ENCODE data around the gene LYZL4. TPM values are rescaled to one million over a fixed set of nuclear protein-coding genes. Genes with fewer than 3 reads are reported as not detected.

Gene LYZL4
- total RNA-seq, 1 donor from 2014 or later: not detected

DNA sequence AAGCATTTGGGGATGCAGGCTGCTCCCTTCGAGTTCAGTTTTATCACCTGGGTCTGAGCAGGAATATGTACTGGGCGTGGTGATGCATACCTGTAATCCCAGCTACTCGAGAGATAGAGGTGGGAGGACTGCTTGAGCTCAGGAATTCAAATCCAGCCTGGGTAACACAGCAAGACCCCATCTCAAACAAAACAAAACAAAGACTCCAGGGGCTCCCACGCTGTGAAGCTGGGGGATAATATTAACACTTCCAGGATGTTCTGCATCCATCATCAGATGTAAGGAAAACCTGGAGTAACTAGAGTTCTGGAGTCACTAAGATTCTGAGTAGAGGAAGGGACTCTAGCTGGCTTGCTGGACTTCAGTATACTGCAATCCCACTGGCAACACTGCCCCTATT, 40.6 kb downstream of the LYZL4 start:
- TF ChIP-seq, protein P1, sequence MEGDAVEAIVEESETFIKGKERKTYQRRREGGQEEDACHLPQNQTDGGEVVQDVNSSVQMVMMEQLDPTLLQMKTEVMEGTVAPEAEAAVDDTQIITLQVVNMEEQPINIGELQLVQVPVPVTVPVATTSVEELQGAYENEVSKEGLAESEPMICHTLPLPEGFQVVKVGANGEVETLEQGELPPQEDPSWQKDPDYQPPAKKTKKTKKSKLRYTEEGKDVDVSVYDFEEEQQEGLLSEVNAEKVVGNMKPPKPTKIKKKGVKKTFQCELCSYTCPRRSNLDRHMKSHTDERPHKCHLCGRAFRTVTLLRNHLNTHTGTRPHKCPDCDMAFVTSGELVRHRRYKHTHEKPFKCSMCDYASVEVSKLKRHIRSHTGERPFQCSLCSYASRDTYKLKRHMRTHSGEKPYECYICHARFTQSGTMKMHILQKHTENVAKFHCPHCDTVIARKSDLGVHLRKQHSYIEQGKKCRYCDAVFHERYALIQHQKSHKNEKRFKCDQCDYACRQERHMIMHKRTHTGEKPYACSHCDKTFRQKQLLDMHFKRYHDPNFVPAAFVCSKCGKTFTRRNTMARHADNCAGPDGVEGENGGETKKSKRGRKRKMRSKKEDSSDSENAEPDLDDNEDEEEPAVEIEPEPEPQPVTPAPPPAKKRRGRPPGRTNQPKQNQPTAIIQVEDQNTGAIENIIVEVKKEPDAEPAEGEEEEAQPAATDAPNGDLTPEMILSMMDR (IDR thresholded peaks at IDR 0.05): no peak
- Mint-ChIP-seq H3K4me3 (ENCODE audit: unreplicated experiment) (no peak overlapping the region), H3K27ac (ENCODE audit: unreplicated experiment) (no peak overlapping the region), H3K9me3 (ENCODE audit: low read depth) (peaks cover 13% of the 10 kb centered on the region), H3K4me1 (ENCODE audit: low read depth) (no peaks in the 10 kb centered on the region), H3K27me3 (ENCODE audit: low read depth) (peaks cover 42% of the 10 kb centered on the region), H3K36me3 (ENCODE audit: low read depth) (peaks cover 5% of the 10 kb centered on the region)
- DNase-seq (ENCODE audit: low spot score): no peak

DNA sequence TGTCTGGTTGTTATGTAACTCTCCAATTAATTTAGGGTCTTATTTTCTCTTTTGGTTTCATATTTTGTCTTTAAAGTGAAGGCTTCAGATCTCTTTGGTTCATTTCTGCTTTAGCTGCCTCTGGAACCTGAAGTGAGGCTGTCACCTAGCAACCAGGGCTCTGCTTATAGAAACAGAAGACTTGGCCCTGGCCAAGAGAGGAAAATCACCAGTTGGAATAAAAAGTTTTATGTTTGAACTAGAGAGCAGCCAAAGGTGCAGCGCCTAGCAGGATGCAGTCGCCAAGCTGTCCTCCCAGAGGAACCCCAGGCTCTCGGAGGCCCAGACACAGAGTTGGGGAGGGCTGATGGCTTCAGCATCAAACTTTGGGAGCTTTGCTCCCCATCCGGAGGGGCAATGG, 41.1 kb downstream of the LYZL4 start:
- Mint-ChIP-seq H3K4me3 (ENCODE audit: unreplicated experiment) (no peak overlapping the region), H3K9me3 (ENCODE audit: low read depth) (peaks cover 13% of the 10 kb centered on the region), H3K36me3 (ENCODE audit: low read depth) (peaks cover 5% of the 10 kb centered on the region), H3K27me3 (ENCODE audit: low read depth) (peaks cover 41% of the 10 kb centered on the region), H3K4me1 (ENCODE audit: low read depth) (no peaks in the 10 kb centered on the region), H3K27ac (ENCODE audit: unreplicated experiment) (peak overlapping the region; percentile 11)
- DNase-seq (ENCODE audit: low spot score): no peak
- TF ChIP-seq, protein P1 (IDR thresholded peaks at IDR 0.05): no peak

DNA sequence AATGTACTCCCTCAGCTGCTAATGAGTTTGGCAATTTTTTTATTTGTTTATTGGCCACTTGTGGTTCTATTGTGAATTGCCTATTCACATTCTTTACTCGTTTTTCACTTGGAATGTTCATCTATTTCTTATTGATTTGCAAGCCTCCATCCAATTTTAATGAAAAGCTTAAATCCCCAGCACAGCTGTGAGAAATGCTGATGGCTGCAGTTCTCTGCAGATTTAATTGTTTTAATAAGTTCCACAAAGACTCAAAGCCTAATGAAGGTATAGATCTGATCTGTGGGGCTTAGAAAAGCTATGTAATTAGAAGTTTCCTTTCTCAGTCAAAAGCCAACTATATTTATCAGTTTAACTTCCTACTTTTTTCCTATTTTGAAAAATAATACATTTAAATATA, 41.5 kb downstream of the LYZL4 start:
- Mint-ChIP-seq H3K4me1 (ENCODE audit: low read depth) (no peaks in the 10 kb centered on the region), H3K36me3 (ENCODE audit: low read depth) (peaks cover 5% of the 10 kb centered on the region), H3K4me3 (ENCODE audit: unreplicated experiment) (no peak overlapping the region), H3K27ac (ENCODE audit: unreplicated experiment) (no peak overlapping the region), H3K27me3 (ENCODE audit: low read depth) (peaks cover 40% of the 10 kb centered on the region), H3K9me3 (ENCODE audit: low read depth) (peaks cover 13% of the 10 kb centered on the region)
- DNase-seq (ENCODE audit: low spot score): no peak
- TF ChIP-seq, protein P1 (IDR thresholded peaks at IDR 0.05): no peak

DNA sequence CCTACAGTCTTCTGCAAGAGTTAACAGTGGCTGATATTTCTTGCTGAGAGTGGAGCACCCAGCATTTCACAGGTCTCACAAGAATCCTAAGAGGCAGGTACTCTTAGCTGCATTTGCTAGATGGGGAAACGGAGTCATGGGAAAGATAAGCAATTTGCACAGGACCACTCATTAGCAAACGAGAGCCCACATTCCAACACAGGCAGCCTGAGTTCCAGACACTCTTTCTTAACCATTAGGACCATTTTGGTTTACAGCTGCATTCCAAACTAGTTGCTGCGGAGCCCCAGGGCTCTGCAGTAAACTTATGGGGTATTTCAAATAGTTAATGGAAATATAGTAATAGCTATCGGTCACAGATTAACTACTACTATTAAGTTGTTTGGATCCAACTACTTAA, 42.5 kb downstream of the LYZL4 start:
- no peaks in the 10 kb centered on the region for H3K4me1 Mint-ChIP-seq (ENCODE audit: low read depth)
- H3K36me3 Mint-ChIP-seq (ENCODE audit: low read depth): peaks cover 5% of the 10 kb centered on the region
- no peak overlapping the region for H3K4me3 Mint-ChIP-seq (ENCODE audit: unreplicated experiment)
- DNase-seq (ENCODE audit: low spot score): no peak
- no peak overlapping the region for H3K27ac Mint-ChIP-seq (ENCODE audit: unreplicated experiment)
- H3K27me3 Mint-ChIP-seq (ENCODE audit: low read depth): peaks cover 37% of the 10 kb centered on the region
- TF ChIP-seq, protein P1 (IDR thresholded peaks at IDR 0.05): no peak
- H3K9me3 Mint-ChIP-seq (ENCODE audit: low read depth): peaks cover 13% of the 10 kb centered on the region

DNA sequence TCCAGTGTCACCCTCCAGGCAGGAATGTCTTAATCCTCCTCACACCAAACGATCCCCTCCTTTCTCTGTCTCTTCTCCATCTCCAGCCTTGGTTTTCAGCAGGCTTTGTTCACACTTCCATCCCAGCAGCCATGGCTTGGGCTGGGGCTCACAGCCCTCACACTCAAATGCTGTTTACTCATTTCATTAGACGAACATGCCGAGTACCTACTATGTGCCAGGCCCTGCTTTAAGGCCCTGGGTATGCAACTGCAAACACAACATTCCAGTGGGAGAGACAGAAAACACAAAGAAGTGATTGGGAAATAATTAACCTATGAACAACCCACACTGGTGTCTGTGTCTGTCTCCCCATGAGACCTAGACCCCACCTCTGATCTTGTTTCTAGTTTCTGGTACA, 43.9 kb downstream of the LYZL4 start:
- H3K36me3 Mint-ChIP-seq (ENCODE audit: low read depth): peaks cover 5% of the 10 kb centered on the region
- H3K9me3 Mint-ChIP-seq (ENCODE audit: low read depth): peaks cover 13% of the 10 kb centered on the region
- no peak overlapping the region for H3K27ac Mint-ChIP-seq (ENCODE audit: unreplicated experiment)
- TF ChIP-seq, protein P1 (IDR thresholded peaks at IDR 0.05): no peak
- no peak overlapping the region for H3K4me3 Mint-ChIP-seq (ENCODE audit: unreplicated experiment)
- no peaks in the 10 kb centered on the region for H3K4me1 Mint-ChIP-seq (ENCODE audit: low read depth)
- H3K27me3 Mint-ChIP-seq (ENCODE audit: low read depth): peaks cover 30% of the 10 kb centered on the region
- DNase-seq (ENCODE audit: low spot score): no peak

Data from chondrocyte (in vitro differentiated cells).